NCI-H1417 treated with DMSO at 0.1 percent for 48 hours (cell line): ENCODE data around the gene ARNT2.

ENCODE experiments used
- DNase-seq: peaks from one replicate; lab custom pipeline; 2025; lab: John Stamatoyannopoulos, UW

The ARNT2 gene

GRCh38 chr15:80556694-80557367 lies 152.6 kb downstream of the ARNT2 start:
- DNase-seq = no peak

- DNase-seq = no peak
These were observed 153.5 kb downstream of the ARNT2 start for GRCh38 chr15:80557441-80558234.

DNA sequence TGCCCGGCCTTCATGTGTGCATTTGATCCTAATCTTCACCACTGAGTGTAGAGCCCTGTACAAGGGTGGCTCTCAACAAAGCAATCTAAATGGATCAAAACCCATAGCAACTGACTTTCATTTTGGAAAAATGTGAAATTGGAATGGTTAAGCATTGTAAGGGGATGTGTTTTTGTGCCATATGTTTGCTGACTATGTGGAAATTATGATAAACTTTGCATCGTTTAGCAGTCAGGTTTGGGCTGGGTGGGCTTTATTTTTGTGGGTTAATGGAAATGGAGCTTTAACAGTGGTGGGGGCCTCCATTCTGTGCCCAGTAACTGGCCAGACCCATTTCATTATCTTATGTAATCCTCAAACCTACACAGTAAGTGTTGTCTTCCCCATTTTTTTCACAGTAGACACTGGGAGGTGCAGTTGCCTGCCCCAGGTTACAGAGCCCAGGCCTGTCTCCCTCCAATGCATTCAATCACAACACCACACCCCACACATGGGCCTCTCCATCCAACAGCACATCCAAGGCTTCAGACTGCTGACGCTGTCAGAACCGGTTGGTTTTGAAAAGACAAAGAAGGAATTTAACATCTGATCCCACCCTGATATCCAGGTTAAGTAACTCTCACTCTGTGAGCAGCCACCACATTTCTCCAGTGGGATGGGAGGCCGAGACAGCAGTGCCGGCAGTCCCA lies 154.6 kb downstream of the ARNT2 start:
- DNase-seq = no peak

- DNase-seq = no peak
These were observed 155.1 kb downstream of the ARNT2 start for GRCh38 chr15:80559320-80559693.

DNA sequence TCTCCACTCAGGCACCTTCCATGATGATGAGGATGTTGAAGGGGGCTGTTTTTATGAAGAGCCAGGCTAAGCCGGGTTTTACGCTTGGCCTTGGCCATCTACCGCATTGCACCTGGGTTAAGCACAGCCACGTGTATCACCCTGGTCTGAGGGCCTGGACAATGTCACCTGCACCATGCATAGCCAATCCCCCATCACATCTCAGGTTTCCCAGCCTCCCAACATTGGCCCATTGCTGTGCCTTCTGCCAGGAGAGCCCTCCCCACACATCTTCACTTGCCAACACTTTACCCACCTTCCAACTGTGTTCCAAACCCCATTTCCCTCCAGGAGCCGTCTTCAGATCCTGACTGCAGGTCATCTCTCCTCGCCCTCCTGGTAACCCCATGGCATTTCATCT lies 155.6 kb downstream of the ARNT2 start:
- DNase-seq = no peak

DNA sequence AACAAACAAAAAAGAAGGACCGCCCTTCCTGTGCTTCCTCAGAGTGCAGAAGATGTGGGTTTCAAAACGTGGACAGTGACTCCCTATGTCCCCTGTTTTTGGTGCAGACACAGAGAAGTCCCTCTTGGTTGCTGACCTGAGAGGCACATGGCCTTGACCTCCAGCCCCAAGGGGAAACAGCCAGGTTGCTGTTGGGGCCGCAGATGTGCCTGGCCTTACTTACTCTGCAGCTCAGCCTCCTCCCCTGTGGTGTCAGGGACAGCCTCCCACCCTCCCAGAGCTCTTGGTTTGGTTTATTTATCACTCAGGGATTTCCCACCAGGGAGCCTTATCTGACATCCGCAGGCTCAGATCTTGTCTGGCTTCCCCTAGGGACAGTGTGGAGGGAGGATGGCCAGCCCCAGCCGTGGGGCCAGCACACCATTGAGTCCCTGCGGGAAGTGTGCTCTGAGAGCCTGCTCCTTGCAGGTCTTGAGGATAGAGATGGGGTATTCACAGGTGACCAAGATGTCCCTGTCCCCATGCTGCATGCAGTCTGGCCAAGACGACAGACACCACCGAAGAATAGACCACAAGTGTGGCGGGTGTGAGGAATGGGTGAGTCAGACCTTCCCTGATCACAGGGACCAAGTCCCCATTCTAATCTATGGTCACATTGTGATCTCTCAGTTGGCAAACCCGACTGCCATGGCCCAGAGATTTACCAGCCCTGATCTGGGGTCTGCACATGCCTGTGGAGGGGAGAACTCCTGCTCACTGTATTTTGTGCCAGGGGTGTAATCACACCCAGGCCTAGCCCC lies 156.6 kb downstream of the ARNT2 start:
- no peak for DNase-seq

GRCh38 chr15:80561500-80561899 lies 157.3 kb downstream of the ARNT2 start:
- DNase-seq = no peak

DNA sequence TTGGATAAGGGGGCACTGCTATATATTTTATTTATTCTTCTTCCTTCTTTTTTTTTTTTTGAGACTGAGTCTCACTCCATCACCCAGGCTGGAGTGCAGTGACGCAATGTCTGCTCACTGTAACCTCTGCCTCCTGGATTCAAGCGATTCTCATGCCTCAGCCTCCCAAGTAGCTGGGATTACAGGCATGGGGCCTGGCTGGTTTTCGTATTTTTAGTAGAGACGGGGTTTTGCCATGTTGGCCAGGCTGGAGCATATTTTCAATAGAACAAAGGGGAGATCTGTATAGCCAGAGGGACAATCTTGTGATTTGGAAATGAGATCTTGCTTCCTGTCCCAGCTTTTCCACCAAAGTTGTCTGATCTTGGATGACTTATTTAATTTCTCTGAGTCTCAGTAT lies 157.9 kb downstream of the ARNT2 start:
- no peak for DNase-seq

DNA sequence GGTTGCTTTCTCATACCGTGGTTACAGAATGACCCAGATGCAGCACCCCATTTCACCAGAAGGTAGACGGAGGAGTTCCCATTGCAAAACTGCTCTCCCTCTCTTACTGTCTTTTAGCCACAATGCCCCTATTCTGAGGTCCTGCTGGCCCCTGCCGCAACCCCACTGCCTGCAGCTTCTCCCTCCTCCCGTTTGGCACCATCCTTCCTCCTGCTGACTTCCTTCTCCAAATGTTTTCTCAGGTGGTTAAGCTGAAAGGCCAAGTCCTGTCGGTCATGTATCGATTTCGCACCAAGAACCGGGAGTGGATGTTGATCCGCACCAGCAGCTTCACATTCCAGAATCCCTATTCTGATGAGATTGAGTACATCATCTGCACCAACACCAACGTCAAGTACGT lies 158.7 kb downstream of the ARNT2 start:
- DNase-seq = no peak

DNA sequence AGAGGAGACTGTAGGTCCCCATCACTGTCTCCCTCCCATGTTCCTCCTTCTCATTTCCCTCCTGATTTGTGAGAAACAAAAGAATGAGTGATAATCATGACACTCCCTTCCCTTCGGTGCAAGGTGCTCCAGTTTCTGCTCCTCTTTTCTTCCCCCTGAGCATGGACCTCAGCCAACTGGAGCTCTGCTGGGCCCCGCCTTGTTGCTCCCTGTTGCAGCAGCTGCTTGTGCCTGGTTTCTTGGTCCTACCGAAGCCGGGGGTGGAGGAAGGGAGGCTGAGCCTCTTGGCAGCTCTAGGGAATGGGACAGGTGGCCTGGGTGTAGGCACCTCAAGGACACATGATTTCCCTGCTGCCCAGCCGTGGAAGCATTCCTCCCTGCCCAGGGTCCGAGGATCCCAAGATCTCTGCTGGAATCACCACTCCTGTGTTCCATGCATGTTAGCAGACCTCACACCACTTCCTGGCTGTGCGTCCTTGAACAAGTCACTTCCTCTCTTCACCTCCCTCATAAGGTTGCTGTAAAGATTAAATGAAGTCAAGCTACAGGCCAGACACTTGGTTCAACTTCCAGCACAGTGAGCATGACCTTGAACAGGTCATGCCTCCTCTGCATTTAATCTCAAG lies 159.3 kb downstream of the ARNT2 start:
- DNase-seq = no peak

DNA sequence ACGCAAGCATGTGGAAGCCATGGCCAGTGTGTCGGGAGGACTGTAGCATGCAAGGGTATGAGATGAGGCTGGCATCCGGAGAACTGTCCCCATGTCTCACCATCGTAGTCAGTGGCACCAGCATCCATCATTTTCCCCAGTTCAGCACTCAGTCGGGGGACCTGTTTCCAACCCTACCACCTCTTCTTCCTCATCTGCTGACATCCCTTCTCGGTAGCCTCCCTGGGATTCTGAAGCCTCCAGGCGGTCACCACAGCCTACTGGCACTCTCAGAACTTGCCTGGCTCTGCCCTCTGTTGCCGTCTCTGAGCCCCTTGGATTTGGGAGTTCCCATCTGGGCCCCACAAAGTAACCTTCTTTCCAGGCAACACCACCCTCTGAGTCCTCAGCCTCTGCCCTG lies 159.9 kb downstream of the ARNT2 start:
- DNase-seq = no peak

DNA sequence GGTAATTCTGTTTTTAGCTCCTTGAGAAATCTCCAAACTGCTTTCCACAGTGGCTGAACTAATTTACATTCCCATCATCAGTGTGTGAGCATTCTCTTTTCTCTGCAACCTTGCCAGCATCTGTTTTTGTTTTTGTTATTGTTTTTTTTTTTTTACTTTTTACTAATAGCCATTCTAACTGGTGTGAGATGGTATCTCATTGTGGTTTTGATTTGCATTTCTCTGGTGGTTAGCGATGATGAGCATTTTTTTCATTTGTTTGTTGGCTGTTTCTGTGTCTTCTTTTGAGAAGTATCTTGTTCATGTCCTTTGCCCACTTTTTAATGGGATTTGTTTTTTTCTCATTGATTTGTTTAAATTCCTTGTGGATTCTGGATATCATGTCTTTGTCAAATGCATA lies 161.2 kb downstream of the ARNT2 start:
- DNase-seq = no peak

DNA sequence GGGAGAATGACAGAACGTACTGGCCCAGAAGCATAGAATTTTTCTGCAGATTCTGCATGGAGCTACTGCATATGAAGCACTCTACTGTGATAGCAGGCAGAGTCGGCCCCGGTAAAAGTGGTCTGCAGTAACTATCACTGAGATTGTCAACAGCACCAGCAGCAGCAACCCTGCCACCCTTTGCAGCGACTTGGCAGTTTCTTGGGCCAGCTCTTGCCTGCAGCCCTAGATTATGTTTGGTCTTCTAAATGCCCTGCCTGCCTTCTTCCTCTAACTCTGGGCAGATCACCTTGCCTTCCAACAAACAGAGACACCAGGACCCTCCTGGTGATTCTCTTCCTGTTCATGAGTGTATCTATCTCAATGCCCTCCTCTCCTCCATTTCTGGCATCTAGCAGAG lies 161.8 kb downstream of the ARNT2 start:
- DNase-seq = no peak

DNA sequence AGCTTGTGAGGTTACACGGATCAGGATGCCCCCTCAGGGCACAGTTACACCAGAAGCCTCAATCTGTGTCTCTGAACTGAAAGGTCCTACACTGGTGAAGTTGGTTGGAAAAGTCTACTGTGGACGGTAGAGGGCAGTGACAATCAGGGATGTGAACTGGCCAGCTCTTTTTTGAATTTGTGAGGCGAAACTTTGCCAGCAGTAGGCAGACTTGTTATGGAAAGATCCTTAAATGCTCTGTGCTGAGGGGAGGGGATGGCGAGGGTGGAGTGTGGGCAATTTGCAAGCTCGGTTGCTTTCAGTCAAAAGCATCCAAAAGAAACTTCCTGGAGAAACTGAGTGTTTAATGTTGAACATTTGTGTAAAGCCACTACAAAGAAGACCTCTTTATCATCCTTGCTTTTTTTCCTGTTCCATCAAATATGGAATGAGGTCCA lies 163.6 kb downstream of the ARNT2 start:
- no peak for DNase-seq

- DNase-seq = no peak
These were observed 164.1 kb downstream of the ARNT2 start for GRCh38 chr15:80568298-80568697.

GRCh38 chr15:80568876-80569605 lies 164.9 kb downstream of the ARNT2 start:
- DNase-seq = no peak

- no peak for DNase-seq
These were observed 165.5 kb downstream of the ARNT2 start for GRCh38 chr15:80569656-80570055.

- no peak for DNase-seq
These were observed 166.4 kb downstream of the ARNT2 start for GRCh38 chr15:80570553-80570952.

DNA sequence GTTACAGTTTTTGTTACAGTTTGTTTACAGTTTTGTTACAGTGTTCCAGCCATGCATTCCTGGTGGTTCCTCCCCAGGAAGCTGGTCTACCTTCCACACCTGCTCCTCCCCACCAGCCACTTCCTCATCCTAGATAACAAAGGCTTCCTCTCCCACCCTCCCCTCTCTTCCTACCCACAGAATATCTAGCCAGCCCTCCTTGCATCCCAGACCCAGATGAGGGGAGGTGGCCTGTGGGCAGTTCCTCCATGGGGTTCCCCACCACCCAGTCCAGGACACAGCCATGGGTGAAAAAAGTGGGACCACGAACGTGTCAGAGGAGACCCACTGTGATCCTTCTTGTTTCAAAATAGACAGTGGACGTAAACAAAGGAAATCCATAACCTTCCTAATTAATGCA lies 168.2 kb downstream of the ARNT2 start:
- DNase-seq = no peak

DNA sequence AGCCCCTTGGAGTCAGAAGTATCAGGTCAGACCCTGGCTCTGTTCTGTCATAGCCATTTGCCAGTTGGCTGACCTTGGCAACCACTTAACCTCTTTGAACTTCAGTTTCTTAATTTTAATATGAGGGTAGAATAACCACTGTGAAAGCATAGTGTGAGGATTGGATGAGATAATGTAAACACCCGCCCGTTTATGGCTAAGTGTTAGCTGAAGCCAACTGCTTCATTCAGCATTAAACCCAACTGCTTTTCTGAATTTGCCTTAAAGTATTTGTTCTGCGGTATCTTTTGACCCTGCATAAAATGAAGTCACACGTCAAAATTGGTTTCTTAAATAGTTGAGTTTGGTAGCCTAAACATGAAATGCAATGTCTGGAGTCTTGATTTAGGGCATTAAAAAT lies 169.4 kb downstream of the ARNT2 start:
- DNase-seq = no peak

- DNase-seq = no peak
These were observed 170.4 kb downstream of the ARNT2 start for GRCh38 chr15:80574590-80574989.
